Gastrocnemius medialis (tissue), 4 donors: Measurements from ENCODE around the gene DPYD. TPM values are rescaled to one million over a fixed set of nuclear protein-coding genes. Genes with fewer than 3 reads are reported as not detected.

Experiments used
- ATAC-seq, 2 donors: fragments of 150-250 bp; one replicate each; pipeline ENCODE4 v1.9.1; 2016
- DNase-seq, 2 donors: peaks; one replicate each; pipeline ENCODE4 v3.0.0-alpha.2; 2019
- H3K27ac ChIP-seq, 4 donors: fragments of 200-600 bp; sonication (generic); 1 replicate in 1 of 4; 2 replicates in 3 of 4; pipeline ENCODE4 v1.5.1; 2016 to 2018; ENCODE audit warnings: mild to moderate bottlenecking in 2 of 4, moderate library complexity in 1 of 4
- H3K27me3 ChIP-seq, 3 donors: fragments of 200-600 bp; sonication (generic) in 2 of 3; 1 replicate in 1 of 3; 2 replicates in 2 of 3; pipeline versions ENCODE4 v1.5.1 to v1.6.0; 2016 to 2019; ENCODE audit warnings: mild to moderate bottlenecking in 1 of 3, moderate library complexity in 1 of 3
- H3K36me3 ChIP-seq, 2 donors: fragments of 200-600 bp; sonication (generic) in 1 of 2; one replicate each; pipeline ENCODE4 v1.5.1; 2017 to 2018
- H3K4me1 ChIP-seq, 2 donors: fragments of 200-600 bp; sonication (generic) in 1 of 2; one replicate each; pipeline ENCODE4 v1.5.1; 2016 to 2017; ENCODE audit warnings: mild to moderate bottlenecking in 2 of 2
- H3K4me3 ChIP-seq, 4 donors: fragments of 200-600 bp; sonication (generic) in 3 of 4; 1 replicate in 1 of 4; 2 replicates in 3 of 4; pipeline ENCODE4 v1.5.1; 2016 to 2019; ENCODE audit warnings: mild to moderate bottlenecking in 2 of 4
- H3K9me3 ChIP-seq, 3 donors: fragments of 200-600 bp; sonication (generic) in 2 of 3; 1 replicate in 1 of 3; 2 replicates in 2 of 3; pipeline ENCODE4 v1.5.1; 2016 to 2019
- POLR2A ChIP-seq, 2 donors: fragments of 450-650 bp; IDR thresholded peaks; one replicate each; pipeline ENCODE4 v1.6.1; 2017; ENCODE audit warnings: antibody characterized with exemption in 2 of 2, mild to moderate bottlenecking in 2 of 2, moderate library complexity in 2 of 2
- in situ Hi-C, 4 donors: fragments of 200-750 bp; cut with MboI; loops; one replicate each; pipeline versions ENCODE4 v1.15.0 to v1.8.0; 2017; ENCODE audit warnings: low sequenced_read_pairs in 4 of 4
- intact Hi-C: fragments of 100-400 bp; cut with DNase I; formaldehyde crosslinking; loops from one replicate; pipeline ENCODE4 v1.15.1; 2023; ENCODE audit warnings: low total_unique reads
- total RNA-seq, 4 donors: library from RNA; depleted of rRNA; stranded (reverse); fragments of >200 nt; gene quantifications; one replicate each; pipeline versions ENCODE4 v1.1.0 to v1.2.3, GENCODE V29; 2016
- TF ChIP-seq, protein P1 (sequence below), 5 experiments: fragments of 450-650 bp in 3 of 5; fragments of 200-600 bp in 2 of 5; sonication (generic) in 2 of 5; IDR thresholded peaks in 4 of 5; conservative IDR thresholded peaks in 1 of 5; 1 replicate in 4 of 5; 2 replicates in 1 of 5; pipeline ENCODE4 v1.5.1; 2016 to 2019; ENCODE audit warnings: antibody characterized with exemption in 5 of 5, mild to moderate bottlenecking in 3 of 5, moderate library complexity in 3 of 5

The DPYD gene
- total RNA-seq, 4 donors from 2014 or later: 4.6 to 13.9 (median 9.1) TPM

GRCh38 chr1:97581614-97582051 is 339.2 kb downstream of the DPYD start:
- no peak for TF ChIP-seq POLR2A (IDR thresholded peaks at IDR 0.05)
- TF ChIP-seq, protein P1, sequence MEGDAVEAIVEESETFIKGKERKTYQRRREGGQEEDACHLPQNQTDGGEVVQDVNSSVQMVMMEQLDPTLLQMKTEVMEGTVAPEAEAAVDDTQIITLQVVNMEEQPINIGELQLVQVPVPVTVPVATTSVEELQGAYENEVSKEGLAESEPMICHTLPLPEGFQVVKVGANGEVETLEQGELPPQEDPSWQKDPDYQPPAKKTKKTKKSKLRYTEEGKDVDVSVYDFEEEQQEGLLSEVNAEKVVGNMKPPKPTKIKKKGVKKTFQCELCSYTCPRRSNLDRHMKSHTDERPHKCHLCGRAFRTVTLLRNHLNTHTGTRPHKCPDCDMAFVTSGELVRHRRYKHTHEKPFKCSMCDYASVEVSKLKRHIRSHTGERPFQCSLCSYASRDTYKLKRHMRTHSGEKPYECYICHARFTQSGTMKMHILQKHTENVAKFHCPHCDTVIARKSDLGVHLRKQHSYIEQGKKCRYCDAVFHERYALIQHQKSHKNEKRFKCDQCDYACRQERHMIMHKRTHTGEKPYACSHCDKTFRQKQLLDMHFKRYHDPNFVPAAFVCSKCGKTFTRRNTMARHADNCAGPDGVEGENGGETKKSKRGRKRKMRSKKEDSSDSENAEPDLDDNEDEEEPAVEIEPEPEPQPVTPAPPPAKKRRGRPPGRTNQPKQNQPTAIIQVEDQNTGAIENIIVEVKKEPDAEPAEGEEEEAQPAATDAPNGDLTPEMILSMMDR (IDR thresholded peaks at IDR 0.05 in 4 of 5, conservative IDR thresholded peaks at IDR 0.05 in 1 of 5): no peak
- in situ Hi-C loops: no loop called here
- intact Hi-C loops: no loop called here

GRCh38 chr1:97577613-97578012 is 343.2 kb downstream of the DPYD start:
- in situ Hi-C loops: no loop called here

More at GRCh38 chr1:97581614-97582051, 339.2 kb downstream of the DPYD start:
- H3K4me1 ChIP-seq: no peaks in the 10 kb centered on the region
- no peak for ATAC-seq
- no peak for DNase-seq
- no peak overlapping the region for H3K27ac ChIP-seq
- H3K27me3 ChIP-seq: no peaks in the 10 kb centered on the region
- no peak overlapping the region for H3K4me3 ChIP-seq
- no peaks in the 10 kb centered on the region for H3K9me3 ChIP-seq
- H3K36me3 ChIP-seq: no peaks in the 10 kb centered on the region

GRCh38 chr1:97573553-97573952 is 347.3 kb downstream of the DPYD start:
- H3K4me3 ChIP-seq: no peak overlapping the region
- ATAC-seq (no peak), DNase-seq (no peak)
- TF ChIP-seq POLR2A (IDR thresholded peaks at IDR 0.05): no peak
- TF ChIP-seq, protein P1 (IDR thresholded peaks at IDR 0.05 in 4 of 5, conservative IDR thresholded peaks at IDR 0.05 in 1 of 5): no peak
- intact Hi-C loops (no loop called here), in situ Hi-C loops (no loop called here)
- H3K4me1 ChIP-seq: no peaks in the 10 kb centered on the region
- no peaks in the 10 kb centered on the region for H3K27me3 ChIP-seq
- no peaks in the 10 kb centered on the region for H3K36me3 ChIP-seq
- H3K9me3 ChIP-seq: no peaks in the 10 kb centered on the region
- no peak overlapping the region for H3K27ac ChIP-seq

More at GRCh38 chr1:97577613-97578012, 343.2 kb downstream of the DPYD start:
- intact Hi-C loops: no loop called here
- no peak overlapping the region for H3K4me3 ChIP-seq
- no peak for TF ChIP-seq POLR2A (IDR thresholded peaks at IDR 0.05)
- TF ChIP-seq, protein P1 (IDR thresholded peaks at IDR 0.05 in 4 of 5, conservative IDR thresholded peaks at IDR 0.05 in 1 of 5): no peak
- no peaks in the 10 kb centered on the region for H3K4me1 ChIP-seq
- H3K36me3 ChIP-seq: no peaks in the 10 kb centered on the region
- H3K27ac ChIP-seq: no peak overlapping the region
- H3K27me3 ChIP-seq: no peaks in the 10 kb centered on the region
- no peak for DNase-seq
- H3K9me3 ChIP-seq: no peaks in the 10 kb centered on the region
- no peak for ATAC-seq

- in situ Hi-C loops (no loop called here), intact Hi-C loops (no loop called here)
- ATAC-seq: no peak
These were observed 348.3 kb downstream of the DPYD start for GRCh38 chr1:97572561-97572960.

More at GRCh38 chr1:97572561-97572960, 348.3 kb downstream of the DPYD start:
- no peaks in the 10 kb centered on the region for H3K27me3 ChIP-seq
- H3K36me3 ChIP-seq: no peaks in the 10 kb centered on the region
- H3K27ac ChIP-seq: no peak overlapping the region
- DNase-seq: no peak
- H3K9me3 ChIP-seq: no peaks in the 10 kb centered on the region
- TF ChIP-seq, protein P1 (IDR thresholded peaks at IDR 0.05 in 4 of 5, conservative IDR thresholded peaks at IDR 0.05 in 1 of 5): no peak
- no peak for TF ChIP-seq POLR2A (IDR thresholded peaks at IDR 0.05)
- H3K4me3 ChIP-seq: no peak overlapping the region
- H3K4me1 ChIP-seq: no peaks in the 10 kb centered on the region
